ENCODE results near the gene CALB2. TPM values are rescaled to one million over a fixed set of nuclear protein-coding genes. Genes with fewer than 3 reads are reported as not detected.
A peak's percentile ranks its signal among the peaks of the same experiment; 100 is the strongest.

CALB2 gene
- polyA plus RNA-seq, 1 donor, result 0.47 TPM

GRCh38 chr16:71426069-71426879 lies 67.8 kb downstream of the CALB2 start:
- peak; percentile 43 for DNase-seq

DNA sequence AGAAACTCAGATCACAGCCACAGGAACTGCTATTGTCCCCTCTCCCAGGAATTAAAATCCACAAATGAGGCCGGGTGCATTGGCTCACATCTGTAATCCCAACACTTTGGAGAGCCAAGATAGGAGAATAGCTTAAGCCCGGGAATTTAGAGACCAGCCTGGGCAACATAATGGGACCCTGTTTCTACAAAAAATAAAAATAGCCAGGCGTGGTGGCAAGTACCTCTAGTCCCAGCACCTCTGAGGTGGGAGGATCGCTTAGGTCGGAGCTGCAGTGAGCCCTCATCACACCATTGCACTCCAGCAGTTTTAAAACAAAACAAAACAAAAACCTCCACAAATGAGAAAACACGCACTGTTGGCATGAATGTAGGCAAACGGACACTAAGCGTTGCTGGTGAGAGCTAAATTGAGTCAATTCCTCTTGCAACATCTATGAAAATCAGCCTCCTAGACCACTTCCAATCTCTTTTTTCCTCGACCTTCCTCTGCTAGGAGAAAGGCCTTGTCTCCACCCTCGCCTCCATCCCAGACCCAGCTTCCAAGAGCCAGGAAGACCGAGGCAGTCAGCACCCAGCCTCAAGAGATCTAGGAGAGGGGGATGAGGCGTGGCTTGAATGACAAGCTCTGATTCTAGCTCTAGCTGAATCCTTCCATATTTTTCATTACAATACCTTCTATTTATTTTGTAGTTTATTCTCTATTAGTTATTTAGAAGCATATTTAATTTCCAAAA lies 68.5 kb downstream of the CALB2 start:
- no peak for DNase-seq

GRCh38 chr16:71428385-71428784 lies 69.9 kb downstream of the CALB2 start:
- no peak for DNase-seq

- no peak for DNase-seq
These were observed 70.4 kb downstream of the CALB2 start for GRCh38 chr16:71428883-71429282.

GRCh38 chr16:71429581-71429980 lies 71.1 kb downstream of the CALB2 start:
- DNase-seq, result no peak

DNA sequence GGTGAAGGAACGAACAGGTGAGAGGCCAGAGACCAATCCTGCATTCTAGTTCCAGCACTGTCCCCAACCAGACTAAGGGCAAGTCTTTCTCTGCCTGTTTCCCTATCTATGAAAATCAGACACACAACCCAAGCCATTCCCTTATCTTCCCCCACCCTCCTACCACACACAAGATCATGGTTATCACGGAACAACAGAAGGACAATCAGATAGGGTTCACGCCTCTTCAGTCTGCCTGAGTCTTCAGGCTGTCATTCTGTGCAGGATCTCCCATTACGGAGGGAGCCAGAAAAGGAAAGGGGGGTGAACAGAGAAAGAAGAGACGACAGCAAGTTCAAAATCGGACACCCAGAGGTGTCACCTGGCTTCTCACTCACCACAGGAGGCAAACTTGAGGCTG lies 72.2 kb downstream of the CALB2 start:
- DNase-seq, result no peak

GRCh38 chr16:71431176-71431575 lies 72.7 kb downstream of the CALB2 start:
- DNase-seq, result no peak

DNA sequence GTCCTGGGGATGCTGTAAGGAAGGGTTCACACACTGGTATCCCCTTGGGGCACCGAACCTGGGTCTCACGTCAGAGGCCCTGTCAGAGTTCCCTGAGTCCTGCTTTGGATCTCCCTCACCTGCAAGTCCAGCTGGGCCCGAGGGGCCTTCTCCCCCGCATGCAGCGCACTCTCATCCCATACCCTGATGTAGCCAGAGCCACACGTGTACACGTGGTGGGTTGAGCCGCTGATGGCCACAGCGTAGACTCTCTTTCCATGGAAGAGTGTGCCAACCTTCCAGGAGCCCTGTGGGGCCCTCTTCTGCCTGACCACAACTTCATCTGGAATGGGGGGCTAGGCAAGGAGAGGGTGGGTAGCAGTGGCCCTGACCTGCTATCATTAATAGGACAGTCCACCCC lies 73.5 kb downstream of the CALB2 start:
- DNase-seq, result no peak

GRCh38 chr16:71432906-71433305 lies 74.4 kb downstream of the CALB2 start:
- no peak for DNase-seq

GRCh38 chr16:71436473-71436872 lies 78.0 kb downstream of the CALB2 start:
- no peak for DNase-seq

DNA sequence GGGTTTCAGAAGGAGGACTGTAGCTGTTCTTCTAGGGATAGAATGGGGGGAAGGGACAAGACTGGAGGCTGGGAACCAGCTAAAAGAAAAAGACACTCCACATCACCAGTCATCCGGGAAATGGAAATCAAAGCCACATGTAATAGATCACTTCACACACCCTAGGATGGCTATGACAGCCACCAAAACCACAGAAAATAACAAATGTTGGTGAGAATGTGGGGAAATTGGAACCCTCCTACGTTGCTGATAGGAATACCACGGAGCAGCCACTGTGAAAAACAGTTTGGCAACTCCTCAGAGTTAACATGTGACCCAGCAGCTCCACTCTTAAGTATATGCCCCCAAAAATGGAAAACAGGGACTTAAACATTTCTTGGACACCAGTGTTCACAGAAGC lies 81.0 kb downstream of the CALB2 start:
- no peak for DNase-seq

Other genes starting within 250 kb of the CALB2 start
- gene HYDIN, start 128.0 kb upstream of the CALB2 start, polyA plus RNA-seq (ENCODE audit: insufficient read length), result 18.6 TPM
- gene CMTR2, start 69.3 kb upstream of the CALB2 start, polyA plus RNA-seq (ENCODE audit: insufficient read length), result 74.4 TPM
- gene TLE7, start 83.3 kb downstream of the CALB2 start, polyA plus RNA-seq (ENCODE audit: insufficient read length), result not detected
- 18.1 TPM for gene ZNF23, start 103.5 kb downstream of the CALB2 start, polyA plus RNA-seq (ENCODE audit: insufficient read length)
- 15.6 TPM for gene ZNF19, start 130.6 kb downstream of the CALB2 start, polyA plus RNA-seq (ENCODE audit: insufficient read length)
- gene CHST4, start 167.7 kb downstream of the CALB2 start, polyA plus RNA-seq (ENCODE audit: insufficient read length), result 0.55 TPM
- 0.17 TPM for gene TAT, start 218.4 kb downstream of the CALB2 start, polyA plus RNA-seq (ENCODE audit: insufficient read length)